SK-N-SH (cell line): ENCODE data around the gene MYL2. TPM values are rescaled to one million over a fixed set of nuclear protein-coding genes. Genes with fewer than 3 reads are reported as not detected.
A peak's percentile ranks its signal among the peaks of the same experiment; 100 is the strongest.

Source experiments
- CTCF ChIA-PET: fragments of 300-600, 350-600 bp; formaldehyde crosslinking; extraction: SDS; loops from one replicate; lab custom pipeline; 2021; lab: Yijun Ruan, JAX
- POLR2A ChIA-PET: fragments of 350-600 bp; sonication (Branson Sonifier 250); formaldehyde crosslinking; extraction: SDS; loops from one replicate; lab custom pipeline; 2020; ENCODE audit warnings: antibody characterized with exemption, inconsistent platforms; lab: Yijun Ruan, JAX
- DNase-seq: peaks from one replicate; pipeline ENCODE4 v3.0.0; 2012
- H2AFZ ChIP-seq: fragments of 200-600 bp; sonication (generic); 2 replicates; pipeline ENCODE4 v1.8.1; 2016; ENCODE audit warnings: antibody characterized with exemption, mild to moderate bottlenecking, low read depth
- H3F3A ChIP-seq: fragments of 200-600 bp; sonication (generic); replicated peaks from 2 replicates; pipeline ENCODE3; 2016; ENCODE audit warnings: antibody characterized with exemption, mild to moderate bottlenecking; ENCODE audit not compliant: insufficient read depth
- H3K27ac ChIP-seq, 2 experiments: fragments of 200-500 bp in 1 of 2; fragments of 200-600 bp in 1 of 2; sonication (Bioruptor generic) in 1 of 2; sonication (generic), shearing (Covaris generic) in 1 of 2; 2 replicates each; pipeline versions ENCODE4 v1.5.1 to v1.6.1; 2014 to 2016; ENCODE audit warnings: low read depth in 2 of 2, inconsistent platforms in 1 of 2, low read length in 1 of 2, mild to moderate bottlenecking in 1 of 2, mixed read lengths in 1 of 2
- H3K27me3 ChIP-seq: fragments of 200-600 bp; sonication (generic), shearing (Covaris generic); 2 replicates; pipeline ENCODE4 v1.6.1; 2016; ENCODE audit warnings: mixed run types; ENCODE audit not compliant: insufficient read depth
- H3K36me3 ChIP-seq, 2 experiments: fragments of 200-500 bp in 1 of 2; fragments of 200-600 bp in 1 of 2; sonication (Bioruptor generic) in 1 of 2; sonication (generic) in 1 of 2; replicated peaks in 1 of 2; 2 replicates each; pipeline versions ENCODE3 to v1.5.1; 2014 to 2016; ENCODE audit warnings: low read length in 1 of 2, mild to moderate bottlenecking in 1 of 2; ENCODE audit not compliant: insufficient read depth in 2 of 2, control insufficient read depth in 1 of 2
- H3K4me1 ChIP-seq, 2 experiments: fragments of 200-500 bp in 1 of 2; fragments of 200-600 bp in 1 of 2; sonication (Bioruptor generic) in 1 of 2; sonication (generic), shearing (Covaris generic) in 1 of 2; 2 replicates each; pipeline versions ENCODE4 v1.5.1 to v1.6.1; 2014 to 2016; ENCODE audit warnings: low read depth in 1 of 2, low read length in 1 of 2, mixed run types in 1 of 2; ENCODE audit not compliant: insufficient read depth in 2 of 2, control insufficient read depth in 1 of 2
- H3K4me2 ChIP-seq: fragments of 200-600 bp; sonication (generic), shearing (Covaris generic); 2 replicates; pipeline ENCODE4 v1.6.1; 2017; ENCODE audit warnings: mixed run types
- H3K4me3 ChIP-seq, 2 experiments: fragments of 200-500 bp in 1 of 2; fragments of 200-600 bp in 1 of 2; sonication (Bioruptor generic) in 1 of 2; sonication (generic), shearing (Covaris generic) in 1 of 2; 2 replicates each; pipeline versions ENCODE4 v1.5.1 to v1.8.1; 2014 to 2016; ENCODE audit warnings: low read depth in 2 of 2, inconsistent platforms in 1 of 2, low read length in 1 of 2, mild to moderate bottlenecking in 1 of 2, mixed read lengths in 1 of 2, moderate library complexity in 1 of 2
- H3K79me2 ChIP-seq: fragments of 200-600 bp; sonication (generic); 2 replicates; pipeline ENCODE4 v1.8.1; 2017; ENCODE audit warnings: mild to moderate bottlenecking; ENCODE audit not compliant: insufficient read depth
- H3K9ac ChIP-seq: fragments of 200-600 bp; sonication (generic); 2 replicates; pipeline ENCODE4 v1.6.1; 2017; ENCODE audit warnings: mixed run types
- H3K9me2 ChIP-seq: fragments of 200-600 bp; sonication (generic); 2 replicates; pipeline ENCODE4 v1.6.1; 2017; ENCODE audit warnings: mixed run types
- H3K9me3 ChIP-seq: fragments of 200-600 bp; sonication (generic); 2 replicates; pipeline ENCODE4 v1.6.1; 2017; ENCODE audit warnings: mixed run types, mild to moderate bottlenecking, moderate library complexity
- H4K20me1 ChIP-seq: fragments of 200-600 bp; sonication (generic); 2 replicates; pipeline ENCODE4 v1.6.1; 2017; ENCODE audit warnings: mild to moderate bottlenecking, mixed run types; ENCODE audit not compliant: insufficient read depth
- CHD2 ChIP-seq: fragments of 150-350 bp; IDR thresholded peaks from 2 replicates; pipeline ENCODE4 v1.6.1; 2018; ENCODE audit warnings: low read length; ENCODE audit not compliant: partially characterized antibody
- CTCF ChIP-seq: fragments of 200-600 bp; sonication (generic); IDR thresholded peaks from 2 replicates; pipeline ENCODE4 v1.6.1; 2017; ENCODE audit warnings: antibody characterized with exemption, mild to moderate bottlenecking, moderate library complexity
- FOSL2 ChIP-seq: IDR thresholded peaks from 2 replicates; pipeline ENCODE4 v1.4.0; 2012; ENCODE audit warnings: low read depth, mild to moderate bottlenecking, moderate library complexity, borderline replicate concordance
- FOXM1 ChIP-seq: IDR thresholded peaks from 2 replicates; pipeline ENCODE4 v1.4.0; 2012; ENCODE audit warnings: low read depth, mild to moderate bottlenecking
- GATA2 ChIP-seq: sonication (generic); formaldehyde crosslinking; IDR thresholded peaks from 2 replicates; pipeline ENCODE4 v1.5.0; 2020; ENCODE audit warnings: mild to moderate bottlenecking, missing genetic modification reagents
- MXI1 ChIP-seq: IDR thresholded peaks from 2 replicates; pipeline ENCODE4 v1.6.1; 2012; ENCODE audit warnings: mild to moderate bottlenecking, low read depth, low read length, improper control_type of control experiment
- POLR2AphosphoS5 ChIP-seq: IDR thresholded peaks from 2 replicates; pipeline ENCODE4 v1.6.1; 2012; ENCODE audit warnings: low read depth, low read length
- RAD21 ChIP-seq: IDR thresholded peaks from 2 replicates; pipeline ENCODE4 v1.6.1; 2012; ENCODE audit warnings: mild to moderate bottlenecking, low read length
- RCOR1 ChIP-seq: fragments of 150-350 bp; IDR thresholded peaks from 2 replicates; pipeline ENCODE4 v1.6.1; 2017; ENCODE audit warnings: antibody characterized with exemption, low read length
- REST ChIP-seq: IDR thresholded peaks from 2 replicates; pipeline ENCODE4 v1.6.1; 2012; ENCODE audit warnings: mild to moderate bottlenecking, low read depth, low read length, moderate library complexity
- RXRA ChIP-seq: IDR thresholded peaks from 2 replicates; pipeline ENCODE4 v1.4.0; 2012; ENCODE audit warnings: low read depth, mild to moderate bottlenecking, borderline replicate concordance
- SIN3A ChIP-seq: IDR thresholded peaks from 2 replicates; pipeline ENCODE4 v1.6.1; 2012; ENCODE audit warnings: low read depth, mild to moderate bottlenecking, low read length, moderate library complexity, borderline replicate concordance
- TAF1 ChIP-seq: IDR thresholded peaks from 2 replicates; pipeline ENCODE4 v1.6.1; 2012; ENCODE audit warnings: low read depth, mild to moderate bottlenecking, low read length, moderate library complexity, borderline replicate concordance
- TCF12 ChIP-seq: IDR thresholded peaks from 2 replicates; pipeline ENCODE4 v1.4.0; 2012
- USF2 ChIP-seq: fragments of 150-350 bp; IDR thresholded peaks from 2 replicates; pipeline ENCODE4 v1.6.1; 2017; ENCODE audit warnings: antibody characterized with exemption, low read length, low read depth, borderline replicate concordance
- ZBTB33 ChIP-seq: IDR thresholded peaks from 2 replicates; pipeline ENCODE4 v1.4.0; 2012; ENCODE audit warnings: low read depth, borderline replicate concordance
- WGBS: methylation state at CpG from one replicate; pipeline ENCODE4 v1.1.6; 2017; ENCODE audit warnings: low lambda C conversion rate; 5-methylcytosine and 5-hydroxymethylcytosine counted together
- polyA plus RNA-seq, 3 experiments: library from polyadenylated mRNA; depleted of rRNA; stranded (reverse); fragments of >200 nt; gene quantifications; 2 replicates each; pipeline ENCODE4 v1.2.3, GENCODE V29; 2012

Gene MYL2
- polyA plus RNA-seq, 1 of the 3 experiments (the other 2 are of a cell fraction): not detected

GRCh38 chr12:110932046-110932445 is 11.7 kb upstream of the MYL2 start:
- Histone ChIP-seq H3F3A (peaks cover 3% of the 10 kb centered on the region), H3K9me3 (no peaks in the 10 kb centered on the region), H3K4me3 (no peak overlapping the region), H3K4me2 (no peak overlapping the region), H3K27me3 (no peaks in the 10 kb centered on the region), H3K36me3 (no peaks in the 10 kb centered on the region), H3K79me2 (no peaks in the 10 kb centered on the region), H3K4me1 (no peaks in the 10 kb centered on the region; a peak in 1 of 4 replicates), H3K9me2 (no peaks in the 10 kb centered on the region), H2AFZ (no peak overlapping the region), H3K9ac (no peak overlapping the region), H3K27ac (no peak overlapping the region)
- WGBS: 51% methylated on average over 11 of the region's 11 CpGs
- POLR2A ChIA-PET: no interaction called here
- peak; percentile 40 for DNase-seq
- CTCF ChIA-PET: no interaction called here
- TF ChIP-seq RAD21 (peak; percentile 43; the same call in 1 of the 2 replicates), TAF1 (no peak), CTCF (peak; percentile 51)
- TF ChIP-seq, all 33 proteins: peak for 2
- H4K20me1 ChIP-seq: no peaks in the 10 kb centered on the region

GRCh38 chr12:110931315-110931728 is 10.9 kb upstream of the MYL2 start:
- Histone ChIP-seq H3K9me2 (no peaks in the 10 kb centered on the region), H3K36me3 (no peaks in the 10 kb centered on the region), H4K20me1 (no peaks in the 10 kb centered on the region)
- CTCF ChIA-PET: interaction anchor here (0.7 to 1.1 kb wide), 2 partner anchors 9 to 14 kb away, joined by 3 read pairs; no protein-coding TSS in a partner anchor
- TF ChIP-seq TCF12: no peak
- TF ChIP-seq FOXM1: no peak
- TF ChIP-seq REST: no peak
- TF ChIP-seq TAF1: no peak
- no peak for TF ChIP-seq CHD2
- no peak for TF ChIP-seq MXI1
- no peak for TF ChIP-seq SIN3A
- no peak for TF ChIP-seq POLR2AphosphoS5
- TF ChIP-seq RAD21: no peak
- TF ChIP-seq GATA2 (CRISPR knock-in tag): no peak
- TF ChIP-seq RCOR1: no peak
- no peak for TF ChIP-seq USF2
- no peak for TF ChIP-seq RXRA
- TF ChIP-seq FOSL2: no peak
- no peak for TF ChIP-seq ZBTB33
- TF ChIP-seq, all 33 proteins: peak for 0
- H2AFZ ChIP-seq: no peak overlapping the region
- 75% methylated on average over 11 of the region's 16 CpGs for WGBS
- no peak for DNase-seq
- no peak overlapping the region for H3K4me2 ChIP-seq
- H3K9me3 ChIP-seq: no peaks in the 10 kb centered on the region
- POLR2A ChIA-PET: no interaction called here
- H3K4me1 ChIP-seq: no peaks in the 10 kb centered on the region; a peak in 1 of 4 replicates
- no peak overlapping the region for H3K27ac ChIP-seq
- H3F3A ChIP-seq: peaks cover 3% of the 10 kb centered on the region
- H3K9ac ChIP-seq: no peak overlapping the region
- H3K4me3 ChIP-seq: no peak overlapping the region
- H3K79me2 ChIP-seq: no peaks in the 10 kb centered on the region
- no peaks in the 10 kb centered on the region for H3K27me3 ChIP-seq
